ENCODE results near the gene SOS1.
"Not testable (repeated sequence)": the region's sequence is repeated elsewhere in the genome, so short reads cannot be mapped to it uniquely, and the experiment has no call there.

SOS1 gene

GRCh38 chr2:39099310-39099869, 21.5 kb downstream of the SOS1 start:
- no peak for DNase-seq

- DNase-seq = no peak
Observed at GRCh38 chr2:39095624-39096023, 25.2 kb downstream of the SOS1 start.

GRCh38 chr2:39094717-39095363, 26.0 kb downstream of the SOS1 start:
- DNase-seq = no peak

GRCh38 chr2:39093218-39093898, 27.5 kb downstream of the SOS1 start:
- no peak for DNase-seq

- DNase-seq = no peak
Observed at GRCh38 chr2:39091543-39091942, 29.3 kb downstream of the SOS1 start.

- DNase-seq = no peak
Observed at GRCh38 chr2:39091063-39091462, 29.8 kb downstream of the SOS1 start.

- no peak for DNase-seq
Observed at GRCh38 chr2:39080152-39080551, 40.7 kb downstream of the SOS1 start.

GRCh38 chr2:39069890-39070465, 50.9 kb downstream of the SOS1 start:
- no peak for DNase-seq

- peak in 1 of 2 donors; percentile 18 for DNase-seq
Observed at GRCh38 chr2:39069136-39069515, 51.7 kb downstream of the SOS1 start.

- DNase-seq = no peak
Observed at GRCh38 chr2:39068299-39069135, 52.3 kb downstream of the SOS1 start.

GRCh38 chr2:39065616-39066015, 55.2 kb downstream of the SOS1 start:
- no peak for DNase-seq

- DNase-seq = no peak
Observed at GRCh38 chr2:39062320-39062719, 58.5 kb downstream of the SOS1 start.

GRCh38 chr2:39061280-39061679, 59.6 kb downstream of the SOS1 start:
- DNase-seq = no peak

- peak in 1 of 2 donors; percentile 79 for DNase-seq
Observed at GRCh38 chr2:39059366-39059952, 61.4 kb downstream of the SOS1 start.

GRCh38 chr2:39058101-39058500, 62.8 kb downstream of the SOS1 start:
- DNase-seq = no peak

- DNase-seq = not testable (repeated sequence)
Observed at GRCh38 chr2:39052665-39053064, 68.2 kb downstream of the SOS1 start.

- no peak for DNase-seq
Observed at GRCh38 chr2:39050109-39050508, 70.7 kb downstream of the SOS1 start.

GRCh38 chr2:39039072-39039471, 81.8 kb downstream of the SOS1 start:
- DNase-seq = no peak

GRCh38 chr2:39033980-39034379, 86.9 kb downstream of the SOS1 start:
- no peak for DNase-seq

GRCh38 chr2:39027421-39027820, 93.4 kb downstream of the SOS1 start:
- no peak for DNase-seq

- DNase-seq = no peak
Observed at GRCh38 chr2:39024833-39025232, 96.0 kb downstream of the SOS1 start.

GRCh38 chr2:39023649-39024048, 97.2 kb downstream of the SOS1 start:
- DNase-seq = no peak
